Sigmoid colon (tissue), 7 donors: ENCODE measurements around the gene FRY. TPM values are rescaled to one million over a fixed set of nuclear protein-coding genes. Genes with fewer than 3 reads are reported as not detected.
A peak's percentile ranks its signal among the peaks of the same experiment; 100 is the strongest.

Experiments used
- DNase-seq: peaks from one replicate; pipeline ENCODE4 v3.0.0-alpha.2; 2019
- H3K27ac ChIP-seq, 4 donors: fragments of 200-600 bp; sonication (generic); one replicate each; pipeline ENCODE4 v1.5.1; 2016 to 2019; ENCODE audit warnings: mild to moderate bottlenecking in 1 of 4
- H3K27me3 ChIP-seq, 3 donors: fragments of 200-600 bp; sonication (generic); one replicate each; pipeline ENCODE4 v1.5.1; 2019; ENCODE audit warnings: mild to moderate bottlenecking in 1 of 3
- H3K36me3 ChIP-seq, 4 donors: fragments of 200-600 bp; sonication (generic); one replicate each; pipeline ENCODE4 v1.5.1; 2016 to 2019
- H3K4me1 ChIP-seq, 4 donors: fragments of 200-600 bp; sonication (generic); one replicate each; pipeline ENCODE4 v1.5.1; 2017 to 2019
- H3K4me3 ChIP-seq, 4 donors: fragments of 200-600 bp; sonication (generic); one replicate each; pipeline ENCODE4 v1.5.1; 2017 to 2019; ENCODE audit warnings: mild to moderate bottlenecking in 2 of 4, moderate library complexity in 1 of 4
- H3K9me3 ChIP-seq, 4 donors: fragments of 200-600 bp in 3 of 4; sonication (generic) in 3 of 4; one replicate each; pipeline versions ENCODE4 v1.5.1 to v1.6.1; 2013 to 2019
- CTCF ChIP-seq, 4 experiments: fragments of 450-650 bp in 3 of 4; fragments of 200-600 bp in 1 of 4; IDR thresholded peaks; one replicate each; pipeline ENCODE4 v1.5.1; 2016 to 2019; ENCODE audit warnings: antibody characterized with exemption in 4 of 4, mild to moderate bottlenecking in 3 of 4, moderate library complexity in 2 of 4
- EP300 ChIP-seq, 4 donors: sonication (generic); formaldehyde crosslinking; IDR thresholded peaks; one replicate each; pipeline ENCODE4 v1.6.1; 2017; ENCODE audit warnings: antibody characterized with exemption in 4 of 4
- POLR2A ChIP-seq, 2 donors: fragments of 450-650 bp; IDR thresholded peaks; one replicate each; pipeline ENCODE4 v1.6.1; 2016; ENCODE audit warnings: antibody characterized with exemption in 2 of 2, mild to moderate bottlenecking in 2 of 2, moderate library complexity in 2 of 2
- POLR2AphosphoS5 ChIP-seq, 4 donors: sonication (generic); formaldehyde crosslinking; IDR thresholded peaks; one replicate each; pipeline ENCODE4 v1.6.1; 2017; ENCODE audit warnings: antibody characterized with exemption in 4 of 4
- WGBS, 2 donors: extraction: QIAGEN DNeasy Blood & Tissue Kit; methylation state at CpG; one replicate each; pipeline ENCODE4 v1.1.7; 2013; 5-methylcytosine and 5-hydroxymethylcytosine counted together
- intact Hi-C: fragments of 100-400 bp; cut with DNase I; formaldehyde crosslinking; loops from one replicate; pipeline ENCODE4 v1.15.1; 2023
- polyA plus RNA-seq, 3 donors: library from polyadenylated mRNA; stranded (reverse); fragments of 200-250 nt; gene quantifications; one replicate each; pipeline ENCODE4 v1.2.3, GENCODE V29; 2013
- total RNA-seq, 4 donors: library from RNA; depleted of rRNA; stranded (reverse); fragments of >200 nt; gene quantifications; one replicate each; pipeline ENCODE4 v1.1.0, GENCODE V29; 2016
- donor health status: healthy with polysubstance abuse.
- donor health status: Bipolar disorder and iron deficiency.
- donor health status: healthy.

The FRY gene
- total and polyA plus RNA-seq, 7 donors: 1.4 to 118 (median 26.7) TPM

- 62 to 76% methylated on average over 3 of the region's 3 CpGs for WGBS, 2 donors
- intact Hi-C loops: no loop called here
Measured at GRCh38 chr13:32040052-32040642, 8.6 kb downstream of the FRY start.

GRCh38 chr13:32040689-32041088 lies 9.1 kb downstream of the FRY start:
- Histone ChIP-seq H3K27me3 (no peaks in the 10 kb centered on the region), H3K4me1 (peaks cover 0 to 52% (median 38%) of the 10 kb centered on the region in 4 donors), H3K36me3 (no peaks in the 10 kb centered on the region), H3K9me3 (no peaks in the 10 kb centered on the region), H3K27ac (peak overlapping the region in 2 of 4 donors; percentile 72 to 93), H3K4me3 (no peak overlapping the region)
- DNase-seq: no peak
- intact Hi-C loops: no loop called here
- 89 to 92% methylated on average over 3 of the region's 3 CpGs for WGBS, 2 donors
- TF ChIP-seq POLR2A (IDR thresholded peaks at IDR 0.05): no peak
- TF ChIP-seq POLR2AphosphoS5 (IDR thresholded peaks at IDR 0.05): no peak
- no peak for TF ChIP-seq CTCF (IDR thresholded peaks at IDR 0.05)
- TF ChIP-seq EP300 (IDR thresholded peaks at IDR 0.05): no peak

More at GRCh38 chr13:32040052-32040642, 8.6 kb downstream of the FRY start:
- DNase-seq: no peak
- Histone ChIP-seq H3K36me3 (no peaks in the 10 kb centered on the region), H3K4me1 (peaks cover 0 to 52% (median 40%) of the 10 kb centered on the region in 4 donors), H3K27ac (peak overlapping the region in 2 of 4 donors; percentile 72 to 93), H3K9me3 (no peaks in the 10 kb centered on the region), H3K27me3 (no peaks in the 10 kb centered on the region), H3K4me3 (no peak overlapping the region)
- TF ChIP-seq CTCF (IDR thresholded peaks at IDR 0.05) (no peak), POLR2AphosphoS5 (IDR thresholded peaks at IDR 0.05) (no peak), EP300 (IDR thresholded peaks at IDR 0.05) (no peak), POLR2A (IDR thresholded peaks at IDR 0.05) (no peak)

DNA sequence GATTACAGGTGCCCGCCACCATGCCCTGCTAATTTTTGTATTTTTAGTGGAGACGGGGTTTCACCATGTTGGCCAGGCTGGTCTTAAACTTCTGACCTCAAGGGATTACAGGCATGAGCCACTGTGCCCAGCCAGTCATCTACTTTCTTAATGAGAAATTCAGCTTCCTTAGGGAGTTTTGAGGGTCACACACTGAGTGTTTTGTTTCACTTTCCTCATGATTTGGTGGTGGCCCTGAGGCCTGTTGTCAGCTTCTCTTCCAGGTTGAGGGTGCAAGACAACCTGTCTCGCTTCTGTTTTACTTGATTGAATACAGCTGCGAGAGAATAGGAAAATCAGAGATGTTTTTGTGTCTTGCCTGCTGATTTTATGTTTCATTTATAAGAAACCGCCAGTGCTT lies 9.9 kb downstream of the FRY start:
- intact Hi-C loops: no loop called here
- DNase-seq: no peak
- H3K9me3 ChIP-seq: no peaks in the 10 kb centered on the region
- TF ChIP-seq EP300 (IDR thresholded peaks at IDR 0.05) (no peak), CTCF (IDR thresholded peaks at IDR 0.05) (no peak), POLR2A (IDR thresholded peaks at IDR 0.05) (no peak), POLR2AphosphoS5 (IDR thresholded peaks at IDR 0.05) (no peak)
- H3K36me3 ChIP-seq: no peaks in the 10 kb centered on the region
- no peak overlapping the region for H3K27ac ChIP-seq
- peaks cover 0 to 52% (median 35%) of the 10 kb centered on the region in 4 donors for H3K4me1 ChIP-seq
- H3K27me3 ChIP-seq: no peaks in the 10 kb centered on the region
- no peak overlapping the region for H3K4me3 ChIP-seq
- 85 to 94% methylated on average over 5 of the region's 5 CpGs for WGBS, 2 donors

DNA sequence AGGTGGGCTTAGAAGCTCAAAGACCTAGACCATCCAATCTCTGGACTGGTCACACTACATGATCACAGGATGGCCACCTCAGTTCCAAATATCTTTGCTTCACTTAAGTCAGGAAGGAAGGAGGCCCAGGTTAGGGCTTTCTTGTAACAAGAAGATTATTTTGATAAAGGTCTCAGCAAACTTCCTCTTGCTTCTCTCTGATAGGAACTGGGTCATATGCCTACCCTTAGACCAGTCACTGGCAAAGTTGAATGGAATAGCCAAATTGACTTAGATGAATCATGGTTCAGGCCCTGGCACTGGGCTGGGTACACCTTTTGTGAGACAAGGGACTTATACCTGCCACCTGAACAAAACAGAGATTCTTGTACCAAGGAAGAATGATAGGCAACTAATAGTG lies 11.0 kb downstream of the FRY start:
- H3K36me3 ChIP-seq: no peaks in the 10 kb centered on the region
- no peak overlapping the region for H3K4me3 ChIP-seq
- H3K27me3 ChIP-seq: no peaks in the 10 kb centered on the region
- H3K27ac ChIP-seq: no peak overlapping the region
- no peak for DNase-seq
- TF ChIP-seq POLR2AphosphoS5 (IDR thresholded peaks at IDR 0.05) (no peak), CTCF (IDR thresholded peaks at IDR 0.05) (no peak), EP300 (IDR thresholded peaks at IDR 0.05) (no peak), POLR2A (IDR thresholded peaks at IDR 0.05) (no peak)
- intact Hi-C loops: no loop called here
- peaks cover 0 to 51% (median 32%) of the 10 kb centered on the region in 4 donors for H3K4me1 ChIP-seq
- no peaks in the 10 kb centered on the region for H3K9me3 ChIP-seq

DNA sequence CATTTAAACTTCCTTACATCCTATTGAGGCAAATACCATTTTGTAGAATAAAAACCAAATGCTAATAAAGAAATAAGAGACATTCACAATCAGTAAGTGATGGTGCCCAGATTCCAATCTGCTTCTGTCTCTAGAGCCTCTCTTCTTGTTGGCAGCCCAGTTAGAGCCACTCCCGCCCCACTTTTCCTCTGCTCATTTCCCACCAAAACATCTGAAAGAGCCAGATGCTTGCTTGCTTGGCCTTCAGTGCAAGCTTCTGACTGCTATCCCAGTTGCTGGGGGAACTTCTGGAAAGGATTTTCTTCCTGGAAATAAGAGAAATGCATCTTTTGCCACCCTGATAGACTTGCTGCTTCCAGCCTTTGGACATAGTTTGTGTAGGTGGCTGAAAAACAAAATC lies 12.9 kb downstream of the FRY start:
- peaks cover 0 to 49% (median 25%) of the 10 kb centered on the region in 4 donors for H3K4me1 ChIP-seq
- no peak overlapping the region for H3K4me3 ChIP-seq
- H3K27ac ChIP-seq: no peak overlapping the region
- 94 to 98% methylated on average over 1 of the region's 1 CpG for WGBS, 2 donors
- TF ChIP-seq CTCF (IDR thresholded peaks at IDR 0.05) (no peak), POLR2AphosphoS5 (IDR thresholded peaks at IDR 0.05) (no peak), POLR2A (IDR thresholded peaks at IDR 0.05) (no peak), EP300 (IDR thresholded peaks at IDR 0.05) (no peak)
- DNase-seq: no peak
- intact Hi-C loops: no loop called here
- H3K9me3 ChIP-seq: no peaks in the 10 kb centered on the region
- no peaks in the 10 kb centered on the region for H3K27me3 ChIP-seq
- no peaks in the 10 kb centered on the region for H3K36me3 ChIP-seq
